ENCODE measurements around the gene BOK.

Gene BOK

GRCh38 chr2:241611062-241611461 lies 52.5 kb downstream of the BOK start:
- no peak overlapping the region for H3K9ac ChIP-seq (ENCODE audit: low read depth, low read length)
- no peak overlapping the region for H3K27ac ChIP-seq (ENCODE audit: low read length)
- no peak overlapping the region for H3K4me3 ChIP-seq (ENCODE audit: low read depth in 1 of 2, low read length in 2 of 2)
- no peaks in the 10 kb centered on the region for H3K9me3 ChIP-seq (ENCODE audit: insufficient read depth, low read length, severe bottlenecking)
- no peak overlapping the region for H2AFZ ChIP-seq (ENCODE audit: low read depth, low read length)
- no peaks in the 10 kb centered on the region for H3K4me1 ChIP-seq (ENCODE audit: insufficient read depth, low read length)
- H3K27me3 ChIP-seq (ENCODE audit: insufficient read depth, low read length, poor library complexity), result no peaks in the 10 kb centered on the region
- no peak overlapping the region for H3K4me2 ChIP-seq (ENCODE audit: insufficient read depth, low read length)
- no peak for TF ChIP-seq CTCF (IDR thresholded peaks at IDR 0.05; ENCODE audit: borderline replicate concordance, extremely low read depth, low read length, poor library complexity, severe bottlenecking)
- TF ChIP-seq EZH2 (IDR thresholded peaks at IDR 0.05; ENCODE audit: borderline replicate concordance, low read depth, low read length, severe bottlenecking), result no peak
- no peak for DNase-seq
- peaks cover 27% of the 10 kb centered on the region for H4K20me1 ChIP-seq (ENCODE audit: insufficient read depth, low read length)
- H3K79me2 ChIP-seq (ENCODE audit: insufficient read depth, low read length), result peaks cover 43% of the 10 kb centered on the region
- ATAC-seq (ENCODE audit: insufficient read depth, low read depth), result no peak
- peaks cover 39% of the 10 kb centered on the region for H3K36me3 ChIP-seq (ENCODE audit: insufficient read depth, low read length)

GRCh38 chr2:241612156-241613016 lies 53.8 kb downstream of the BOK start:
- Histone ChIP-seq H3K36me3 (ENCODE audit: insufficient read depth, low read length) (peaks cover 34% of the 10 kb centered on the region), H3K9ac (ENCODE audit: low read depth, low read length) (no peak overlapping the region), H3K27me3 (ENCODE audit: insufficient read depth, low read length, poor library complexity) (no peaks in the 10 kb centered on the region), H3K27ac (ENCODE audit: low read length) (no peak overlapping the region), H3K79me2 (ENCODE audit: insufficient read depth, low read length) (peaks cover 52% of the 10 kb centered on the region), H2AFZ (ENCODE audit: low read depth, low read length) (no peak overlapping the region), H3K4me1 (ENCODE audit: insufficient read depth, low read length) (peaks cover 7% of the 10 kb centered on the region; the same call in 1 of the 2 replicates), H3K9me3 (ENCODE audit: insufficient read depth, low read length, severe bottlenecking) (no peaks in the 10 kb centered on the region), H4K20me1 (ENCODE audit: insufficient read depth, low read length) (peaks cover 24% of the 10 kb centered on the region), H3K4me2 (ENCODE audit: insufficient read depth, low read length) (no peak overlapping the region), H3K4me3 (ENCODE audit: low read depth in 1 of 2, low read length in 2 of 2) (no peak overlapping the region)
- no peak for ATAC-seq (ENCODE audit: insufficient read depth, low read depth)
- no peak for TF ChIP-seq CTCF (IDR thresholded peaks at IDR 0.05; ENCODE audit: borderline replicate concordance, extremely low read depth, low read length, poor library complexity, severe bottlenecking)
- TF ChIP-seq EZH2 (IDR thresholded peaks at IDR 0.05; ENCODE audit: borderline replicate concordance, low read depth, low read length, severe bottlenecking), result no peak
- DNase-seq, result no peak

- Histone ChIP-seq H2AFZ (ENCODE audit: low read depth, low read length) (no peak overlapping the region), H3K36me3 (ENCODE audit: insufficient read depth, low read length) (peaks cover 36% of the 10 kb centered on the region), H3K4me1 (ENCODE audit: insufficient read depth, low read length) (peaks cover 15% of the 10 kb centered on the region), H3K4me2 (ENCODE audit: insufficient read depth, low read length) (no peak overlapping the region), H3K4me3 (ENCODE audit: low read depth in 1 of 2, low read length in 2 of 2) (no peak overlapping the region), H3K9me3 (ENCODE audit: insufficient read depth, low read length, severe bottlenecking) (no peaks in the 10 kb centered on the region), H4K20me1 (ENCODE audit: insufficient read depth, low read length) (peaks cover 30% of the 10 kb centered on the region), H3K27ac (ENCODE audit: low read length) (no peak overlapping the region), H3K9ac (ENCODE audit: low read depth, low read length) (no peak overlapping the region), H3K27me3 (ENCODE audit: insufficient read depth, low read length, poor library complexity) (no peaks in the 10 kb centered on the region), H3K79me2 (ENCODE audit: insufficient read depth, low read length) (peaks cover 59% of the 10 kb centered on the region)
- DNase-seq, result no peak
- ATAC-seq (ENCODE audit: insufficient read depth, low read depth), result no peak
- TF ChIP-seq CTCF (IDR thresholded peaks at IDR 0.05; ENCODE audit: borderline replicate concordance, extremely low read depth, low read length, poor library complexity, severe bottlenecking) (no peak), EZH2 (IDR thresholded peaks at IDR 0.05; ENCODE audit: borderline replicate concordance, low read depth, low read length, severe bottlenecking) (no peak)
Measured at GRCh38 chr2:241613017-241613780, 54.7 kb downstream of the BOK start.
